WERI-Rb-1 (cell line): ENCODE data around the gene DYRK3.

Experiments
- DNase-seq: peaks from one replicate; pipeline ENCODE4 v3.0.0-alpha.2; 2020
- H3K27ac ChIP-seq: fragments of 250-450 bp; sonication (Bioruptor Pico); 2 replicates; pipeline ENCODE4 v1.5.1; 2020; ENCODE audit warnings: mild to moderate bottlenecking, moderate library complexity
- H3K27me3 ChIP-seq: fragments of 250-450 bp; sonication (Bioruptor Pico); 2 replicates; pipeline ENCODE4 v1.5.1; 2021; ENCODE audit warnings: mild to moderate bottlenecking, low read depth, moderate library complexity; ENCODE audit not compliant: insufficient read depth, severe bottlenecking
- H3K36me3 ChIP-seq: fragments of 250-450 bp; sonication (Bioruptor Pico); 2 replicates; pipeline ENCODE4 v1.5.1; 2020; ENCODE audit warnings: mild to moderate bottlenecking, moderate library complexity
- H3K4me3 ChIP-seq: 2 replicates; pipeline ENCODE4 v1.5.1; 2011; ENCODE audit warnings: low read depth, mild to moderate bottlenecking, control low read depth, low read length
- H3K9me3 ChIP-seq: fragments of 250-450 bp; sonication (Bioruptor Pico); 2 replicates; pipeline ENCODE4 v1.5.1; 2021; ENCODE audit warnings: mild to moderate bottlenecking, moderate library complexity; ENCODE audit not compliant: severe bottlenecking
- CTCF ChIP-seq: IDR thresholded peaks from 2 replicates; pipeline ENCODE4 v1.5.1; 2011; ENCODE audit warnings: low read depth, mild to moderate bottlenecking, control low read depth, inconsistent platforms, low read length

DYRK3 gene

DNA sequence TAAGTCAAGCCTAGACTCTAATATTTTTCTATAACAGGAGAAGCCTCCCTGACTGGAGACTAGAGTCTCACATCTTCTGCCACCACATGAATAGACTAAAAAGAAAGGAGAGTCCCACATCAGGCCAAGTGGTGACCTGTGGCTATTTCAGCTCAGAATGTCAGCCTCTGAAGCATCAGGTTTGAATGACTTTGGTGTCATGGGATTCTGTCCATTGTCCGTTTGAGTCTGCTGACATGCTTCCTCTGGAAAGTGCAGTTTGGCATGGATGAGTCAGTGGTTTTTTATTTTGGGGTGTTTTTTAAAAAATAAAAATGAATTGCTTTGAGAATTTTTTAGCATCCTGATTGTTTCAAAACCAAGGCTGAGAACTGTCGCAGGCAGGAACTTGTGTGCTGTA is 19.5 kb downstream of the DYRK3 start:
- no peak overlapping the region for H3K4me3 ChIP-seq
- H3K27me3 ChIP-seq = no peaks in the 10 kb centered on the region
- no peak overlapping the region for H3K27ac ChIP-seq
- no peak for TF ChIP-seq CTCF
- no peak for DNase-seq
- peaks cover 3% of the 10 kb centered on the region for H3K9me3 ChIP-seq
- peaks cover 48% of the 10 kb centered on the region for H3K36me3 ChIP-seq

DNA sequence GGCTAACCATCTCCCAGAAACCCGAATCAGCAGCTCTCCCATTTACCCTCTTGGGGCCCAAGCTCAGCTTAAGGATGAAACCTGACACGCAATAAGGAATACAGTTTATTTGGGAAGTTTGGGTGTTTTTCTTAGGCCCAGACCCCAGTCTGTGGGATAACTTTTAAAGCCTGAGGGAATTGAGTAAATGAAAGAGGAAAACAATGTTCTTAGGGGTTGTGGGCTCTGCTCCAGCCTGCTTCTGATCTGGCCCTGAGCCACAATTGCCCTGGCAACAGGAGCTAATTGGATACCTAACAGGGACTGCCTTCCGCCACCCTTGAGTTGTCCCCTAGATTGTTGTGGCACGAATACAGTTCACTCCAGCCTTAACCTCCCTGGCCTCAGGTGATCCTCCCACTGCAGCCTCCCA is 20.1 kb downstream of the DYRK3 start:
- Histone ChIP-seq H3K9me3 (peaks cover 3% of the 10 kb centered on the region), H3K4me3 (no peak overlapping the region), H3K27me3 (no peaks in the 10 kb centered on the region), H3K27ac (no peak overlapping the region), H3K36me3 (peaks cover 42% of the 10 kb centered on the region)
- no peak for TF ChIP-seq CTCF
- DNase-seq = no peak

GRCh38 chr1:206656936-206657335 is 21.6 kb downstream of the DYRK3 start:
- peaks cover 33% of the 10 kb centered on the region for H3K36me3 ChIP-seq
- no peak overlapping the region for H3K4me3 ChIP-seq
- H3K27me3 ChIP-seq = no peaks in the 10 kb centered on the region
- H3K27ac ChIP-seq = no peak overlapping the region
- DNase-seq = no peak
- no peak for TF ChIP-seq CTCF
- peaks cover 3% of the 10 kb centered on the region for H3K9me3 ChIP-seq

- no peak overlapping the region for H3K4me3 ChIP-seq
- no peak overlapping the region for H3K27ac ChIP-seq
- peaks cover 25% of the 10 kb centered on the region for H3K36me3 ChIP-seq
- H3K9me3 ChIP-seq = peaks cover 3% of the 10 kb centered on the region
- no peak for TF ChIP-seq CTCF
- no peak for DNase-seq
- H3K27me3 ChIP-seq = no peaks in the 10 kb centered on the region
These were observed 22.4 kb downstream of the DYRK3 start for GRCh38 chr1:206657751-206658150.

- TF ChIP-seq CTCF = peak; percentile 99
- no peak overlapping the region for H3K27ac ChIP-seq
- H3K9me3 ChIP-seq = peaks cover 3% of the 10 kb centered on the region
- no peaks in the 10 kb centered on the region for H3K27me3 ChIP-seq
- DNase-seq = peak; percentile 80
- no peak overlapping the region for H3K4me3 ChIP-seq
- H3K36me3 ChIP-seq = peaks cover 20% of the 10 kb centered on the region
These were observed 23.1 kb downstream of the DYRK3 start for GRCh38 chr1:206658264-206658980.

DNA sequence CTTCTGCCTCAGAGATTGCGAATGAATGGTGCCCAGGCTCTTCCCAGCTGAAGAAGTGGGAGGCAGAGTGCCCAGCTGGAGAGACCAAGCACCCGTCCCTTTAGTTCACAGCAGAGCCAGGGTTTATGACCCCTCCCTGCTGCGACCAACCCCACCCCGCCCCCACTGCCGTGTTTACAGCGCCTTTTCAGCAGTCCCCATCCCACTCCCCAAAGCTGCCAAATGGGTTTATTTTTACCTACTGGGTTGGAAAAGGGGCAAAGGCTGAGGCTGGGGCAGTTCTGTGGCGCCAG is 23.6 kb downstream of the DYRK3 start:
- Histone ChIP-seq H3K9me3 (peaks cover 3% of the 10 kb centered on the region), H3K27ac (no peak overlapping the region), H3K4me3 (no peak overlapping the region), H3K27me3 (no peaks in the 10 kb centered on the region), H3K36me3 (peaks cover 15% of the 10 kb centered on the region)
- DNase-seq = no peak
- TF ChIP-seq CTCF = no peak
